HCT116 (cell line): ENCODE results near the gene PDZD8. TPM values are rescaled to one million over a fixed set of nuclear protein-coding genes. Genes with fewer than 3 reads are reported as not detected.

Experiments used
- ATAC-seq: fragments of 200-7000 bp; cut with Tn5 transposase; 2 replicates; pipeline ENCODE4 v1.9.1; 2020; ENCODE audit warnings: mild to moderate bottlenecking, moderate library complexity
- BruUV-seq: library from RNA; stranded (reverse); fragments of 400-500 nt; replicated peaks from 2 replicates; lab custom pipeline; 2021; lab: Mats Ljungman, UMichigan
- CTCF ChIA-PET: fragments of 300-600 bp; sonication (Branson Sonifier 250); formaldehyde crosslinking; loops from one replicate; lab custom pipeline; 2021; ENCODE audit warnings: antibody characterized with exemption; lab: Charles Lee
- POLR2A ChIA-PET: fragments of 300-600, 350-600 bp; sonication (Branson Sonifier 250); formaldehyde crosslinking; loops from one replicate; lab custom pipeline; 2021; ENCODE audit warnings: antibody characterized with exemption; lab: Charles Lee
- RAD21 ChIA-PET, 2 experiments: fragments of 300-600 bp; sonication (Branson Sonifier 250); formaldehyde crosslinking; loops; one replicate each; lab custom pipeline; 2023; ENCODE audit warnings: low total read pairs in 2 of 2; ENCODE audit not compliant: uncharacterized antibody in 2 of 2, unreplicated experiment in 2 of 2, low non-redundant PET in 1 of 2; lab: Charles Lee
- DNase-seq: peaks from one replicate; pipeline ENCODE4 v3.0.0-alpha.2; 2010; ENCODE audit warnings: low read depth, low spot score
- H2AFZ ChIP-seq: fragments of 200-600 bp; shearing (Covaris generic), sonication (generic); 2 replicates; pipeline ENCODE4 v1.6.1; 2017; ENCODE audit warnings: low read depth, mixed run types, mixed read lengths, antibody characterized with exemption, low read length; ENCODE audit not compliant: poor library complexity, severe bottlenecking
- H3K27ac ChIP-seq: 2 replicates; pipeline ENCODE4 v1.5.1; 2012; ENCODE audit warnings: low read depth, low read length
- H3K27me3 ChIP-seq: fragments of 200-600 bp; sonication (generic); 2 replicates; pipeline ENCODE4 v1.6.1; 2016; ENCODE audit warnings: mixed run types, low read length, mixed read lengths; ENCODE audit not compliant: insufficient read depth
- H3K36me3 ChIP-seq, 2 experiments: fragments of 200-500 bp in 1 of 2; fragments of 200-600 bp in 1 of 2; sonication (Bioruptor generic) in 1 of 2; sonication (generic) in 1 of 2; 2 replicates each; pipeline versions ENCODE4 v1.5.1 to v1.6.1; 2014 to 2016; ENCODE audit warnings: low read length in 2 of 2, inconsistent platforms in 1 of 2, mixed read lengths in 1 of 2, mixed run types in 1 of 2; ENCODE audit not compliant: insufficient read depth in 2 of 2, control insufficient read depth in 1 of 2
- H3K4me1 ChIP-seq, 2 experiments: fragments of 200-600 bp in 1 of 2; sonication (generic) in 1 of 2; 2 replicates each; pipeline versions ENCODE4 v1.5.1 to v1.6.1; 2012 to 2017; ENCODE audit warnings: low read length in 2 of 2, inconsistent platforms in 1 of 2, mild to moderate bottlenecking in 1 of 2, mixed read lengths in 1 of 2, mixed run types in 1 of 2, moderate library complexity in 1 of 2; ENCODE audit not compliant: insufficient read depth in 2 of 2, control insufficient read depth in 1 of 2
- H3K4me2 ChIP-seq: fragments of 200-600 bp; sonication (generic); 2 replicates; pipeline ENCODE4 v1.6.1; 2017; ENCODE audit warnings: mixed run types, low read length, mixed read lengths
- H3K4me3 ChIP-seq, 2 experiments: fragments of 200-600 bp in 1 of 2; sonication (generic) in 1 of 2; replicated peaks in 1 of 2; 2 replicates each; pipeline ENCODE4 v1.5.1; 2011 to 2016; ENCODE audit warnings: low read length in 2 of 2, control low read depth in 1 of 2, low read depth in 1 of 2, mild to moderate bottlenecking in 1 of 2, mixed read lengths in 1 of 2, mixed run types in 1 of 2
- H3K79me2 ChIP-seq: fragments of 200-600 bp; sonication (generic); 2 replicates; pipeline ENCODE4 v1.6.1; 2017; ENCODE audit warnings: mild to moderate bottlenecking, mixed run types, low read length, moderate library complexity, mixed read lengths; ENCODE audit not compliant: insufficient read depth
- H3K9ac ChIP-seq: fragments of 200-600 bp; sonication (generic); 2 replicates; pipeline ENCODE4 v1.6.1; 2016; ENCODE audit warnings: low read length, mixed read lengths
- H3K9me2 ChIP-seq: fragments of 200-600 bp; sonication (generic), shearing (Covaris generic); 2 replicates; pipeline ENCODE4 v1.6.1; 2017; ENCODE audit warnings: mixed run types, mild to moderate bottlenecking, moderate library complexity; ENCODE audit not compliant: insufficient read depth
- H3K9me3 ChIP-seq, 2 experiments: fragments of 200-500 bp in 1 of 2; fragments of 200-600 bp in 1 of 2; sonication (Bioruptor generic) in 1 of 2; sonication (generic) in 1 of 2; 2 replicates each; pipeline ENCODE4 v1.6.1; 2014 to 2017; ENCODE audit warnings: low read length in 2 of 2, mixed read lengths in 2 of 2, inconsistent platforms in 1 of 2, low read depth in 1 of 2, mild to moderate bottlenecking in 1 of 2, mixed run types in 1 of 2, moderate library complexity in 1 of 2; ENCODE audit not compliant: control insufficient read depth in 1 of 2, insufficient read depth in 1 of 2
- H4K20me1 ChIP-seq: fragments of 200-600 bp; sonication (generic), shearing (Covaris generic); 2 replicates; pipeline ENCODE4 v1.6.1; 2017; ENCODE audit warnings: mixed run types, mild to moderate bottlenecking, moderate library complexity; ENCODE audit not compliant: insufficient read depth
- CBX3 ChIP-seq: IDR thresholded peaks from 2 replicates; pipeline ENCODE4 v1.6.1; 2012; ENCODE audit warnings: low read depth
- CEBPB ChIP-seq: IDR thresholded peaks from 2 replicates; pipeline ENCODE4 v1.6.1; 2012; ENCODE audit warnings: low read depth
- EGR1 ChIP-seq: IDR thresholded peaks from 2 replicates; pipeline ENCODE4 v1.6.1; 2012; ENCODE audit warnings: low read depth
- EZH2phosphoT487 ChIP-seq: fragments of 200-600 bp; IDR thresholded peaks from 2 replicates; pipeline ENCODE4 v1.6.1; 2018; ENCODE audit warnings: antibody characterized with exemption, borderline replicate concordance
- FOSL1 ChIP-seq: IDR thresholded peaks from 2 replicates; pipeline ENCODE4 v1.6.1; 2012; ENCODE audit warnings: low read depth
- JUND ChIP-seq: IDR thresholded peaks from 2 replicates; pipeline ENCODE4 v1.6.1; 2012
- MAX ChIP-seq: IDR thresholded peaks from 2 replicates; pipeline ENCODE4 v1.6.1; 2012
- POLR2A ChIP-seq: IDR thresholded peaks from 2 replicates; pipeline ENCODE4 v1.7.0; 2011; ENCODE audit warnings: borderline replicate concordance; ENCODE audit not compliant: insufficient read depth, insufficient read length; ENCODE audit errors: extremely low read depth
- POLR2AphosphoS5 ChIP-seq: IDR thresholded peaks from 2 replicates; pipeline ENCODE4 v1.6.1; 2011; ENCODE audit warnings: mild to moderate bottlenecking, low read depth, low read length, moderate library complexity
- RAD21 ChIP-seq: IDR thresholded peaks from 2 replicates; pipeline ENCODE4 v1.6.1; 2012; ENCODE audit warnings: low read depth, mild to moderate bottlenecking
- REST ChIP-seq: IDR thresholded peaks from 2 replicates; pipeline ENCODE4 v1.6.1; 2012; ENCODE audit warnings: low read depth
- SIN3A ChIP-seq: IDR thresholded peaks from 2 replicates; pipeline ENCODE4 v1.6.1; 2012; ENCODE audit warnings: low read depth
- YY1 ChIP-seq: IDR thresholded peaks from 2 replicates; pipeline ENCODE4 v1.6.1; 2011; ENCODE audit warnings: low read length, low read depth, moderate library complexity, mild to moderate bottlenecking; ENCODE audit not compliant: insufficient replicate concordance; ENCODE audit errors: extremely low read depth
- ZFX ChIP-seq: fragments of 450-650 bp; IDR thresholded peaks from 2 replicates; pipeline ENCODE4 v1.6.1; 2017
- ZNF274 ChIP-seq: fragments of 200-500 bp; sonication (Bioruptor generic); IDR thresholded peaks from 2 replicates; pipeline ENCODE4 v1.6.1; 2014; ENCODE audit warnings: mild to moderate bottlenecking, low read depth, low read length, inconsistent platforms
- intact Hi-C: fragments of 100-400 bp; cut with micrococcal nuclease; formaldehyde crosslinking; loops from 2 replicates; pipeline ENCODE4 v1.10.0; 2022
- total RNA-seq: library from RNA; stranded (reverse); gene quantifications from one replicate; pipeline ENCODE4 v1.2.1, GENCODE V29; 2021; ENCODE audit not compliant: unreplicated experiment
- TF ChIP-seq, protein P1 (sequence below), 3 experiments: fragments of 200-600 bp in 1 of 3; sonication (generic) in 1 of 3; IDR thresholded peaks in 2 of 3; conservative IDR thresholded peaks in 1 of 3; 2 replicates each; pipeline ENCODE4 v1.5.1; 2012 to 2017; ENCODE audit warnings: low read depth in 2 of 3, low read length in 2 of 3, antibody characterized with exemption in 1 of 3, borderline replicate concordance in 1 of 3, control low read depth in 1 of 3, mild to moderate bottlenecking in 1 of 3, mixed read lengths in 1 of 3, mixed run types in 1 of 3, moderate library complexity in 1 of 3; ENCODE audit not compliant: insufficient read depth in 1 of 3
- TF ChIP-seq, protein P2 (sequence below): IDR thresholded peaks from 2 replicates; pipeline ENCODE4 v1.6.1; 2012
- TF ChIP-seq, protein P3 (sequence below): IDR thresholded peaks from 2 replicates; pipeline ENCODE4 v1.6.1; 2011; ENCODE audit warnings: mild to moderate bottlenecking, low read length, moderate library complexity; ENCODE audit not compliant: insufficient replicate concordance; ENCODE audit errors: extremely low read depth

PDZD8 gene
- total RNA-seq, 1 experiment from 2014 or later = 61.7 TPM

- no peaks in the 10 kb centered on the region for H3K9me2 ChIP-seq
- H3K4me1 ChIP-seq = no peaks in the 10 kb centered on the region
- no peak overlapping the region for H3K27ac ChIP-seq
- no peak overlapping the region for H3K4me2 ChIP-seq
- H3K36me3 ChIP-seq = no peaks in the 10 kb centered on the region
- BruUV-seq = no TSS peak
- intact Hi-C loops = no loop called here
- H3K9ac ChIP-seq = no peak overlapping the region
- DNase-seq (no peak), ATAC-seq (0 out of 2 replicates have a peak, but pooled peaks have one; percentile 38)
- ChIA-PET RAD21 (no interaction called here), CTCF (no interaction called here), POLR2A (no interaction called here)
- peaks cover 18% of the 10 kb centered on the region; the same call in 1 of the 2 replicates for H3K27me3 ChIP-seq
- H3K4me3 ChIP-seq = no peak overlapping the region
- no peaks in the 10 kb centered on the region for H3K9me3 ChIP-seq
- H3K79me2 ChIP-seq = no peaks in the 10 kb centered on the region
- H2AFZ ChIP-seq = no peak overlapping the region
- H4K20me1 ChIP-seq = no peaks in the 10 kb centered on the region
- TF ChIP-seq CBX3 (no peak), EZH2phosphoT487 (no peak), REST (no peak), MAX (no peak), JUND (no peak), EGR1 (no peak), FOSL1 (no peak), ZFX (no peak), POLR2AphosphoS5 (no peak), YY1 (no peak), POLR2A (no peak), SIN3A (no peak), RAD21 (no peak), ZNF274 (no peak), CEBPB (no peak)
- TF ChIP-seq, protein P1, sequence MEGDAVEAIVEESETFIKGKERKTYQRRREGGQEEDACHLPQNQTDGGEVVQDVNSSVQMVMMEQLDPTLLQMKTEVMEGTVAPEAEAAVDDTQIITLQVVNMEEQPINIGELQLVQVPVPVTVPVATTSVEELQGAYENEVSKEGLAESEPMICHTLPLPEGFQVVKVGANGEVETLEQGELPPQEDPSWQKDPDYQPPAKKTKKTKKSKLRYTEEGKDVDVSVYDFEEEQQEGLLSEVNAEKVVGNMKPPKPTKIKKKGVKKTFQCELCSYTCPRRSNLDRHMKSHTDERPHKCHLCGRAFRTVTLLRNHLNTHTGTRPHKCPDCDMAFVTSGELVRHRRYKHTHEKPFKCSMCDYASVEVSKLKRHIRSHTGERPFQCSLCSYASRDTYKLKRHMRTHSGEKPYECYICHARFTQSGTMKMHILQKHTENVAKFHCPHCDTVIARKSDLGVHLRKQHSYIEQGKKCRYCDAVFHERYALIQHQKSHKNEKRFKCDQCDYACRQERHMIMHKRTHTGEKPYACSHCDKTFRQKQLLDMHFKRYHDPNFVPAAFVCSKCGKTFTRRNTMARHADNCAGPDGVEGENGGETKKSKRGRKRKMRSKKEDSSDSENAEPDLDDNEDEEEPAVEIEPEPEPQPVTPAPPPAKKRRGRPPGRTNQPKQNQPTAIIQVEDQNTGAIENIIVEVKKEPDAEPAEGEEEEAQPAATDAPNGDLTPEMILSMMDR (IDR thresholded peaks at IDR 0.05 in 2 of 3, conservative IDR thresholded peaks at IDR 0.05 in 1 of 3; ENCODE audit: borderline replicate concordance in 1 of 3, insufficient read depth in 1 of 3, low read depth in 2 of 3, low read length in 2 of 3) = no peak
- TF ChIP-seq, protein P2, sequence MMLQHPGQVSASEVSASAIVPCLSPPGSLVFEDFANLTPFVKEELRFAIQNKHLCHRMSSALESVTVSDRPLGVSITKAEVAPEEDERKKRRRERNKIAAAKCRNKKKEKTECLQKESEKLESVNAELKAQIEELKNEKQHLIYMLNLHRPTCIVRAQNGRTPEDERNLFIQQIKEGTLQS = no peak
- TF ChIP-seq, protein P3, sequence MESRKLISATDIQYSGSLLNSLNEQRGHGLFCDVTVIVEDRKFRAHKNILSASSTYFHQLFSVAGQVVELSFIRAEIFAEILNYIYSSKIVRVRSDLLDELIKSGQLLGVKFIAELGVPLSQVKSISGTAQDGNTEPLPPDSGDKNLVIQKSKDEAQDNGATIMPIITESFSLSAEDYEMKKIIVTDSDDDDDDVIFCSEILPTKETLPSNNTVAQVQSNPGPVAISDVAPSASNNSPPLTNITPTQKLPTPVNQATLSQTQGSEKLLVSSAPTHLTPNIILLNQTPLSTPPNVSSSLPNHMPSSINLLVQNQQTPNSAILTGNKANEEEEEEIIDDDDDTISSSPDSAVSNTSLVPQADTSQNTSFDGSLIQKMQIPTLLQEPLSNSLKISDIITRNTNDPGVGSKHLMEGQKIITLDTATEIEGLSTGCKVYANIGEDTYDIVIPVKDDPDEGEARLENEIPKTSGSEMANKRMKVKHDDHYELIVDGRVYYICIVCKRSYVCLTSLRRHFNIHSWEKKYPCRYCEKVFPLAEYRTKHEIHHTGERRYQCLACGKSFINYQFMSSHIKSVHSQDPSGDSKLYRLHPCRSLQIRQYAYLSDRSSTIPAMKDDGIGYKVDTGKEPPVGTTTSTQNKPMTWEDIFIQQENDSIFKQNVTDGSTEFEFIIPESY = no peak
Measured at GRCh38 chr10:117411479-117412399, 36.5 kb upstream of the PDZD8 start.
